Spleen (tissue), 7 donors: ENCODE measurements around the gene DNPH1.

Experiments
- POLR2A ChIP-seq, 3 donors: fragments of 450-650 bp; IDR thresholded peaks; one replicate each; pipeline ENCODE4 v1.5.1; 2017; ENCODE audit warnings: antibody characterized with exemption in 3 of 3, mild to moderate bottlenecking in 1 of 3
- POLR2AphosphoS5 ChIP-seq, 3 donors: sonication (generic); formaldehyde crosslinking; IDR thresholded peaks; one replicate each; pipeline ENCODE4 v1.5.1; 2017; ENCODE audit warnings: antibody characterized with exemption in 3 of 3
- TF ChIP-seq, protein P1 (sequence below), 11 experiments: fragments of 200-600 bp in 7 of 11; fragments of 450-650 bp in 4 of 11; sonication (generic) in 4 of 11; IDR thresholded peaks in 8 of 11; conservative IDR thresholded peaks in 3 of 11; 1 replicate in 7 of 11; 2 replicates in 4 of 11; pipeline versions ENCODE4 v1.4.0 to v1.8.0; 2016 to 2021; ENCODE audit warnings: antibody characterized with exemption in 11 of 11, inconsistent platforms in 4 of 11, mild to moderate bottlenecking in 1 of 11
- donor health status: DM: no; HTN: no; CAD: no; lungs with moderate emphysema.
- donor health status: DM: no; HTN: no; CAD: no.
- donor health status: DM: no; HTN: no; CAD: no.

DNA sequence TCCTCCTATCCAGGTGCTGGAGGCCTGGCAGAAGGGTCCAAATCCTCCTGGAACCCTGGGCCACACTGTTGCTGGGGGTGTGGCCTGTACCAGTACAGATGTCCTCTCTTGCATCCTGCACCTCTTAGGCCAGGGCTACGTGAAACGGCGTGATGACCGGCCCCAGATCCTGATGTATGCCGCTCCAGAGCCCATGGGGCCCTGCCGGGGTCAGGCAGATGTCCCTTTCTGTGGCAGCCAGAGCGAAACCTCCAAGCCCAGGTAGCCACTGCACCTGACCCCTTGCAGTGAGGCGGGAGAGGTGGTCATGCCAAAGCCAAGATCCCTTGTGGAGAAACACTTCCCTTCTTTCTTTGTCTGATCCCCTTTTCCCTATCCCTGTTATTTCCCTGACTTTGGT is 14.2 kb downstream of the DNPH1 start:
- TF ChIP-seq, protein P1, sequence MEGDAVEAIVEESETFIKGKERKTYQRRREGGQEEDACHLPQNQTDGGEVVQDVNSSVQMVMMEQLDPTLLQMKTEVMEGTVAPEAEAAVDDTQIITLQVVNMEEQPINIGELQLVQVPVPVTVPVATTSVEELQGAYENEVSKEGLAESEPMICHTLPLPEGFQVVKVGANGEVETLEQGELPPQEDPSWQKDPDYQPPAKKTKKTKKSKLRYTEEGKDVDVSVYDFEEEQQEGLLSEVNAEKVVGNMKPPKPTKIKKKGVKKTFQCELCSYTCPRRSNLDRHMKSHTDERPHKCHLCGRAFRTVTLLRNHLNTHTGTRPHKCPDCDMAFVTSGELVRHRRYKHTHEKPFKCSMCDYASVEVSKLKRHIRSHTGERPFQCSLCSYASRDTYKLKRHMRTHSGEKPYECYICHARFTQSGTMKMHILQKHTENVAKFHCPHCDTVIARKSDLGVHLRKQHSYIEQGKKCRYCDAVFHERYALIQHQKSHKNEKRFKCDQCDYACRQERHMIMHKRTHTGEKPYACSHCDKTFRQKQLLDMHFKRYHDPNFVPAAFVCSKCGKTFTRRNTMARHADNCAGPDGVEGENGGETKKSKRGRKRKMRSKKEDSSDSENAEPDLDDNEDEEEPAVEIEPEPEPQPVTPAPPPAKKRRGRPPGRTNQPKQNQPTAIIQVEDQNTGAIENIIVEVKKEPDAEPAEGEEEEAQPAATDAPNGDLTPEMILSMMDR (IDR thresholded peaks at IDR 0.05 in 8 of 11, conservative IDR thresholded peaks at IDR 0.05 in 3 of 11): no peak
- TF ChIP-seq POLR2AphosphoS5 (IDR thresholded peaks at IDR 0.05) (no peak), POLR2A (IDR thresholded peaks at IDR 0.05) (no peak)
